ENCODE data around the gene MYH6. TPM values are rescaled to one million over a fixed set of nuclear protein-coding genes. Genes with fewer than 3 reads are reported as not detected.

Gene MYH6
- total RNA-seq, 1 donor from 2014 or later: 0.07 TPM

DNA sequence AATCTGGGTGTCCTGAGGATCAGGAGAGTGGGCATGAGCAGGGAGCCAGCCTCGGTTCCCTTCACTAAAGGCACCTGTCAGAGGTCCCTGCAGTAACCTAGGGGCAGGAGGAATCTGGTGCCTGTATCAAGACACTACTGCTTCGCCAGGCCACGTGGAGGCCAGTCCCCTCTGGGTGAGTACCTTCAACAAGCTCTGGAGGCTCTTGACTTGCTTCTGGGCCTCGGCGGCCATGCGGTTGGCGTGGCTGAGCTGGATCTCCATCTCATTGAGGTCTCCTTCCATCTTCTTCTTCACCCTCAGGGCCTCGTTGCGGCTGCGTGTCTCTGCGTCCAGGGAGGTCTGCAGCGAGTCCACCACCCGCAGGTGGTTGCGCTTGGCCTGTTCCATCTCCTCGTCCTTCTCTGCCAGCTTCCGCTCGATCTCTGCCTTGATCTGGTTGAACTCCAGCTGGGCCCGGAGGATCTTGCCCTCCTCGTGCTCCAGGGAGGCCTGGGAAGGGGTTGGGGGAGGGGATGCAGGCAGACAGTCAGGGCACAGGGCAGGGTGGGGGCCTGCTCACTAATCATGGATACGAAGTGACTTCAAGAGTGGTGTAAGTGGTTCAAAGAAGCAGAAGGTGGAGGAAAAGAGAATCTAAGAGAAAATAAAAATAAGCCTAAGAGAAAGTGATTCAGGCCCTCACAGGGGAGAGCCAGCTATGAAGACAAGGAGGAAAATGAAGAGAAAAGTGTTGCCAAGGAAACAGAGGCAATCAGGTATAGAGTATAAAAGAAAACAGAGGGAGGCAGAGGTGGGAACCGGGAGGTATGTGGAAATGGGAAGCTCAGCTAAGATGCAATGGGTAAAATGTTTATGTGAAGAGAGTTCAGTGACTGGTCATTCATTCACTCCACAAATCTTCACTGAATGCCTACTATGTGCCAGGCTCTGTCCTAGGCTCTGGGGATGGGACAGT is 8.0 kb upstream of the MYH6 start:
- Mint-ChIP-seq H3K9me3 (ENCODE audit: low read depth) (no peaks in the 10 kb centered on the region), H3K27ac (no peak overlapping the region), H3K27me3 (peaks cover 16% of the 10 kb centered on the region), H3K4me1 (ENCODE audit: low read depth) (no peaks in the 10 kb centered on the region), H3K4me3 (ENCODE audit: low read depth) (no peak overlapping the region), H3K36me3 (ENCODE audit: insufficient read depth) (no peaks in the 10 kb centered on the region)
- TF ChIP-seq, protein P1, sequence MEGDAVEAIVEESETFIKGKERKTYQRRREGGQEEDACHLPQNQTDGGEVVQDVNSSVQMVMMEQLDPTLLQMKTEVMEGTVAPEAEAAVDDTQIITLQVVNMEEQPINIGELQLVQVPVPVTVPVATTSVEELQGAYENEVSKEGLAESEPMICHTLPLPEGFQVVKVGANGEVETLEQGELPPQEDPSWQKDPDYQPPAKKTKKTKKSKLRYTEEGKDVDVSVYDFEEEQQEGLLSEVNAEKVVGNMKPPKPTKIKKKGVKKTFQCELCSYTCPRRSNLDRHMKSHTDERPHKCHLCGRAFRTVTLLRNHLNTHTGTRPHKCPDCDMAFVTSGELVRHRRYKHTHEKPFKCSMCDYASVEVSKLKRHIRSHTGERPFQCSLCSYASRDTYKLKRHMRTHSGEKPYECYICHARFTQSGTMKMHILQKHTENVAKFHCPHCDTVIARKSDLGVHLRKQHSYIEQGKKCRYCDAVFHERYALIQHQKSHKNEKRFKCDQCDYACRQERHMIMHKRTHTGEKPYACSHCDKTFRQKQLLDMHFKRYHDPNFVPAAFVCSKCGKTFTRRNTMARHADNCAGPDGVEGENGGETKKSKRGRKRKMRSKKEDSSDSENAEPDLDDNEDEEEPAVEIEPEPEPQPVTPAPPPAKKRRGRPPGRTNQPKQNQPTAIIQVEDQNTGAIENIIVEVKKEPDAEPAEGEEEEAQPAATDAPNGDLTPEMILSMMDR (IDR thresholded peaks at IDR 0.05; ENCODE audit: unreplicated experiment): no peak
- no peak for DNase-seq (ENCODE audit: low spot score, unreplicated experiment)

DNA sequence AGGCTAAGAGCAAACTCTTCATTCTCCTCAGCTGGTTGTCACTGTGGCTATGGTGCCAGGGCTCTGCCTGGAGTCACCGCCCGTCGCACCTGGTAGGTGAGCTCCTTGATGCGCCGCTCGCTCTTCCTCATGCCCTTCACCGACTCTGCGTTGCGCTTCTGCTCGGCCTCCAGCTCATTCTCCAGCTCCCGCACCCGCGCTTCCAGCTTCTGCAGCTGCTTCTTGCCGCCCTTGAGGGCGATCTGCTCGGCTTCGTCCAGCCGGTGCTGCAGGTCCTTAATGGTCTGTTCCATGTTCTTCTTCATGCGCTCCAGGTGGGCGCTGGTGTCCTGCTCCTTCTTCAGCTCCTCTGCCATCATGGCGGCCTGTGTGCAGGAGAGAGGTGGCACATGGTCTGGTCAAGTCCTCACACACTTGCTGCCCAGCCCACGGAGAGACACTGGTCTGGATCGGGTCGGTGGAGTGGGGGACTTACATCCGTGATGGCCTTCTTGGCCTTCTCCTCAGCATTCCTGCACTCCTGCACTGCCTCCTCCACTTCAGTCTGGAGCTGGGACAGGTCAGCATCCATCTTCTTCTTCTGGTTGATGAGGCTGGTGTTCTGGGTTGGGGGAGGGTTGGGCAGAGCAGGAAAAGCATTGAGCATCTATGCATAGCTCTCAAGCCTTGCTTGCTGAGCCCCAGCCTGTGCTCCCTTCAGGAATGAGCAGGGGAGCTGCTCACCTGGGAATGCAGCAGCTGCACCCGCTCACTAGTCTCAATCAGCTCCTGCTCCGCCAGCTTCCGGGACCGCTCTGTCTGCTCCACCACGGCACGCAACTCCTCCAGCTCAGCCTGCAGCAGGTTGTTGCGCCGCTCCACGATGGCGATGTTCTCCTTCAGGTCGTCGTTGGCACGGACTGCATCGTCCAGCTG is 7.1 kb upstream of the MYH6 start:
- TF ChIP-seq, protein P1 (IDR thresholded peaks at IDR 0.05; ENCODE audit: unreplicated experiment): no peak
- H3K27me3 Mint-ChIP-seq: peaks cover 16% of the 10 kb centered on the region
- no peak overlapping the region for H3K27ac Mint-ChIP-seq
- H3K4me3 Mint-ChIP-seq (ENCODE audit: low read depth): no peak overlapping the region
- no peaks in the 10 kb centered on the region for H3K9me3 Mint-ChIP-seq (ENCODE audit: low read depth)
- no peak for DNase-seq (ENCODE audit: low spot score, unreplicated experiment)
- H3K36me3 Mint-ChIP-seq (ENCODE audit: insufficient read depth): no peaks in the 10 kb centered on the region
- H3K4me1 Mint-ChIP-seq (ENCODE audit: low read depth): peaks cover 4% of the 10 kb centered on the region

DNA sequence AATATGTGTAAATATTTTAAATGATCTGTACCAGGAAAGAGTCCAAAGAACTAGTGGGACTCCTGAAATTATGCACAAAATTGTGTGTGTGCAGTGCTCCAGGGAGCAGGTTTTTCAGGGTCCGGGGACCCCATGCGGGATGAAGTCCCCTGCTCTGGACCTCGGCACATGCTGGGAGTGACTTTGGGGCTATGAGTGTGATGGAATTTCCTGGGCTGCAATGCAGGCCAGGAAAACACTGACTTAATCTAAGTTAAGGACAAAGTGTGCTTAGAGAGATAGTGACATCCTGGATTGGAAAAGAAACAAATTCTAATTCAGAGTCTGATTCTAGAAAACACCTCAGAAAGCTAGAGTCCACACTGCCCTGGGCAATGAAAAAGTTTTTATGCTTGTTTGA is 6.2 kb upstream of the MYH6 start:
- Mint-ChIP-seq H3K4me1 (ENCODE audit: low read depth) (peaks cover 4% of the 10 kb centered on the region), H3K27me3 (peaks cover 14% of the 10 kb centered on the region), H3K27ac (no peak overlapping the region), H3K36me3 (ENCODE audit: insufficient read depth) (no peaks in the 10 kb centered on the region), H3K4me3 (ENCODE audit: low read depth) (no peak overlapping the region), H3K9me3 (ENCODE audit: low read depth) (no peaks in the 10 kb centered on the region)
- DNase-seq (ENCODE audit: low spot score, unreplicated experiment): no peak
- TF ChIP-seq, protein P1 (IDR thresholded peaks at IDR 0.05; ENCODE audit: unreplicated experiment): no peak

DNA sequence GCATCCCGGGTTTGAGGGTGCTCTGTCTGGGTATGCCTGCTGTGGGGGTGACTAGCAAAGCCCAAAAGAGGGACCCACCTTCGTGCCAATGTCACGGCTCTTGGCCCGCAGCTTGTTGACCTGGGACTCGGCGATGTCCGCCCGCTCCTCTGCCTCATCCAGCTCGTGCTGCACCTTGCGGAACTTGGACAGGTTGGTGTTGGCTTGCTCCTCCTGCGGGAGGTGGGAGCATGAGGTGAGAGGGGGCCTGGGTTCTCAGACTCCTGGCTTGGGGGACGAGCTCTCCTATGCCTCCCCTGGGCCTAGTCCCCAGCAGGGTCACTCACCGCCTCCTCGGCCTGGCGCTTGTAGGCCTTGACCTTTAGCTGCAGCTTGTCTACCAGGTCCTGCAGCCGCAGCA is 5.6 kb upstream of the MYH6 start:
- H3K4me3 Mint-ChIP-seq (ENCODE audit: low read depth): no peak overlapping the region
- H3K4me1 Mint-ChIP-seq (ENCODE audit: low read depth): peaks cover 4% of the 10 kb centered on the region
- H3K36me3 Mint-ChIP-seq (ENCODE audit: insufficient read depth): no peaks in the 10 kb centered on the region
- no peak overlapping the region for H3K27ac Mint-ChIP-seq
- no peak for DNase-seq (ENCODE audit: low spot score, unreplicated experiment)
- H3K27me3 Mint-ChIP-seq: peaks cover 19% of the 10 kb centered on the region
- no peaks in the 10 kb centered on the region for H3K9me3 Mint-ChIP-seq (ENCODE audit: low read depth)
- TF ChIP-seq, protein P1 (IDR thresholded peaks at IDR 0.05; ENCODE audit: unreplicated experiment): no peak

Data from progenitor cell of endocrine pancreas (in vitro differentiated cells).